ENCODE measurements around the gene ZNF580. TPM values are rescaled to one million over a fixed set of nuclear protein-coding genes. Genes with fewer than 3 reads are reported as not detected.
A peak's percentile ranks its signal among the peaks of the same experiment; 100 is the strongest.

Gene ZNF580
- polyA plus RNA-seq, 10 donors: 17.4 to 27.7 (median 18.9) TPM

- DNase-seq: no peak
Measured at GRCh38 chr19:55656988-55657747, 16.4 kb downstream of the ZNF580 start.

- DNase-seq: no peak
Measured at GRCh38 chr19:55658846-55659459, 18.2 kb downstream of the ZNF580 start.

- no peak for DNase-seq
Measured at GRCh38 chr19:55659822-55660221, 19.0 kb downstream of the ZNF580 start.

- DNase-seq: no peak
Measured at GRCh38 chr19:55660404-55660803, 19.6 kb downstream of the ZNF580 start.

- no peak for DNase-seq
Measured at GRCh38 chr19:55660991-55661390, 20.2 kb downstream of the ZNF580 start.

- DNase-seq: no peak
Measured at GRCh38 chr19:55661826-55662225, 21.0 kb downstream of the ZNF580 start.

GRCh38 chr19:55663846-55664536 is 23.2 kb downstream of the ZNF580 start:
- no peak for DNase-seq

- DNase-seq: no peak
Measured at GRCh38 chr19:55666343-55667005, 25.7 kb downstream of the ZNF580 start.

GRCh38 chr19:55667006-55667381 is 26.2 kb downstream of the ZNF580 start:
- DNase-seq: no peak

GRCh38 chr19:55667511-55667910 is 26.7 kb downstream of the ZNF580 start:
- no peak for DNase-seq

GRCh38 chr19:55667958-55668357 is 27.2 kb downstream of the ZNF580 start:
- DNase-seq: no peak

- no peak for DNase-seq
Measured at GRCh38 chr19:55668603-55669348, 28.0 kb downstream of the ZNF580 start.

- DNase-seq: no peak
Measured at GRCh38 chr19:55669418-55670279, 28.8 kb downstream of the ZNF580 start.

- DNase-seq: peak in 1 of 3 donors; percentile 45
Measured at GRCh38 chr19:55670280-55671053, 29.7 kb downstream of the ZNF580 start.

- no peak for DNase-seq
Measured at GRCh38 chr19:55671054-55671378, 30.2 kb downstream of the ZNF580 start.

GRCh38 chr19:55672418-55672817 is 31.6 kb downstream of the ZNF580 start:
- DNase-seq: no peak

- DNase-seq: no peak
Measured at GRCh38 chr19:55673465-55673864, 32.7 kb downstream of the ZNF580 start.

GRCh38 chr19:55673889-55674288 is 33.1 kb downstream of the ZNF580 start:
- no peak for DNase-seq

GRCh38 chr19:55674459-55674840 is 33.6 kb downstream of the ZNF580 start:
- DNase-seq: no peak
